Endothelial cell of umbilical vein (primary cell): ENCODE measurements around the gene GABARAP. TPM values are rescaled to one million over a fixed set of nuclear protein-coding genes. Genes with fewer than 3 reads are reported as not detected.

Experiments used
- BruUV-seq: library from RNA; stranded (reverse); fragments of 400-500 nt; replicated peaks from 2 replicates; lab custom pipeline; 2021; lab: Mats Ljungman, UMichigan
- CTCF ChIA-PET: fragments of 300-600, 350-600 bp; sonication (Branson Sonifier 250); formaldehyde crosslinking; loops from one replicate; lab custom pipeline; 2021; ENCODE audit warnings: antibody characterized with exemption, inconsistent platforms; lab: Charles Lee
- POLR2A ChIA-PET: fragments of 300-600, 350-600 bp; sonication (Branson Sonifier 250); formaldehyde crosslinking; loops from one replicate; lab custom pipeline; 2021; ENCODE audit warnings: antibody characterized with exemption, inconsistent platforms; lab: Charles Lee
- DNase-seq: peaks from one replicate; pipeline ENCODE4 v3.0.0-alpha.2; 2011; ENCODE audit warnings: low read depth, low spot score
- FAIRE-seq: peaks from 2 replicates; lab custom pipeline; 2011; peaks lifted over from hg19 to GRCh38; lab: Jason Lieb, UNC
- H2AFZ ChIP-seq: 2 replicates; pipeline ENCODE4 v1.6.0; 2012; ENCODE audit warnings: low read depth, low read length, control low read depth, inconsistent platforms
- H3K27ac ChIP-seq: 2 replicates; pipeline ENCODE4 v1.5.1; 2011; ENCODE audit warnings: low read depth, mild to moderate bottlenecking, control low read depth, low read length, moderate library complexity; ENCODE audit not compliant: insufficient read depth
- H3K27me3 ChIP-seq, 2 experiments: 2 replicates each; pipeline versions ENCODE4 v1.6.0 to v1.6.1; 2011; ENCODE audit warnings: low read length in 2 of 2, mixed read lengths in 1 of 2; ENCODE audit not compliant: control insufficient read depth in 2 of 2, insufficient read depth in 2 of 2
- H3K36me3 ChIP-seq, 2 experiments: 2 replicates in 1 of 2; 3 replicates in 1 of 2; pipeline ENCODE4 v1.5.1; 2011; ENCODE audit warnings: low read length in 2 of 2, mild to moderate bottlenecking in 1 of 2, moderate library complexity in 1 of 2; ENCODE audit not compliant: control insufficient read depth in 2 of 2, insufficient read depth in 2 of 2; ENCODE audit errors: extremely low read depth in 1 of 2
- H3K4me1 ChIP-seq: 3 replicates; pipeline ENCODE4 v1.5.1; 2011; ENCODE audit warnings: mild to moderate bottlenecking, low read length; ENCODE audit not compliant: control insufficient read depth, insufficient read depth; ENCODE audit errors: extremely low read depth
- H3K4me2 ChIP-seq: 2 replicates; pipeline ENCODE4 v1.6.1; 2011; ENCODE audit warnings: low read length, control low read depth, mixed read lengths; ENCODE audit not compliant: insufficient read depth
- H3K4me3 ChIP-seq, 3 experiments: fragments of 200-600 bp in 1 of 3; sonication (generic), shearing (Covaris generic) in 1 of 3; replicated peaks in 1 of 3; 2 replicates each; pipeline ENCODE4 v1.5.1; 2011 to 2016; ENCODE audit warnings: control low read depth in 3 of 3, low read length in 3 of 3, mild to moderate bottlenecking in 2 of 3, inconsistent platforms in 1 of 3, low read depth in 1 of 3, moderate library complexity in 1 of 3; ENCODE audit not compliant: insufficient read depth in 1 of 3
- H3K79me2 ChIP-seq: 2 replicates; pipeline ENCODE4 v1.6.0; 2012; ENCODE audit warnings: low read length, inconsistent platforms; ENCODE audit not compliant: control insufficient read depth, insufficient read depth
- H3K9ac ChIP-seq: replicated peaks from 2 replicates; pipeline ENCODE3; 2011; ENCODE audit warnings: low read length, control low read depth; ENCODE audit not compliant: insufficient read depth; ENCODE audit errors: extremely low read depth
- H3K9me1 ChIP-seq: replicated peaks from 3 replicates; pipeline ENCODE4 v1.6.0; 2011; ENCODE audit warnings: mild to moderate bottlenecking, low read length; ENCODE audit not compliant: control insufficient read depth, insufficient read depth; ENCODE audit errors: extremely low read depth
- H3K9me3 ChIP-seq: replicated peaks from 2 replicates; pipeline ENCODE4 v1.5.1; 2012; ENCODE audit warnings: low read length, inconsistent platforms; ENCODE audit not compliant: control insufficient read depth, insufficient read depth
- H4K20me1 ChIP-seq: replicated peaks from 2 replicates; pipeline ENCODE3; 2011; ENCODE audit warnings: mild to moderate bottlenecking, low read length; ENCODE audit not compliant: control insufficient read depth, insufficient read depth; ENCODE audit errors: extremely low read depth
- CTCF ChIP-seq, 2 donors: IDR thresholded peaks; 1 replicate in 1 of 2; 2 replicates in 1 of 2; pipeline ENCODE4 v1.5.1; 2011; ENCODE audit warnings: low read length in 2 of 2, mild to moderate bottlenecking in 2 of 2, moderate library complexity in 2 of 2, control low read depth in 1 of 2, inconsistent platforms in 1 of 2, low read depth in 1 of 2; ENCODE audit not compliant: insufficient read depth in 1 of 2; ENCODE audit errors: extremely low read depth in 1 of 2
- EZH2 ChIP-seq: IDR thresholded peaks from 2 replicates; pipeline ENCODE4 v1.6.1; 2012; ENCODE audit warnings: borderline replicate concordance, low read depth, mild to moderate bottlenecking, moderate library complexity, low read length, inconsistent platforms; ENCODE audit not compliant: severe bottlenecking
- FOS ChIP-seq: IDR thresholded peaks from 2 replicates; pipeline ENCODE4 v1.6.1; 2011; ENCODE audit warnings: mild to moderate bottlenecking, low read length, moderate library complexity, borderline replicate concordance; ENCODE audit not compliant: insufficient read depth
- GATA2 ChIP-seq: IDR thresholded peaks from 2 replicates; pipeline ENCODE4 v1.7.0; 2011; ENCODE audit warnings: low read depth, mild to moderate bottlenecking, moderate library complexity, mixed read lengths, low read length; ENCODE audit not compliant: insufficient read length, insufficient read depth
- JUN ChIP-seq: IDR thresholded peaks from 2 replicates; pipeline ENCODE4 v1.6.1; 2011; ENCODE audit warnings: borderline replicate concordance, low read depth; ENCODE audit not compliant: insufficient read length, insufficient read depth
- MAX ChIP-seq: IDR thresholded peaks from 2 replicates; pipeline ENCODE4 v1.6.1; 2011; ENCODE audit not compliant: insufficient read depth, insufficient read length
- MYC ChIP-seq: IDR thresholded peaks from one replicate; pipeline ENCODE4 v1.6.1; 2011; ENCODE audit warnings: mild to moderate bottlenecking, low read depth, low read length
- POLR2A ChIP-seq: IDR thresholded peaks from 2 replicates; pipeline ENCODE4 v1.6.1; 2012; ENCODE audit warnings: low read depth, mild to moderate bottlenecking, control low read depth, low read length
- POLR2AphosphoS5 ChIP-seq: IDR thresholded peaks from 2 replicates; pipeline ENCODE4 v1.6.1; 2012; ENCODE audit warnings: low read depth, mild to moderate bottlenecking, control low read depth, low read length, moderate library complexity; ENCODE audit not compliant: insufficient read depth
- dilution Hi-C: fragments of 300-500 bp; cut with MboI; formaldehyde crosslinking; loops from one replicate; pipeline ENCODE4 v1.15.0; 2019; ENCODE audit warnings: low sequenced_read_pairs; ENCODE audit not compliant: extremely low pct_ligation_motif_present
- intact Hi-C: fragments of 100-400 bp; cut with micrococcal nuclease; formaldehyde crosslinking; loops from one replicate; pipeline ENCODE4 v1.10.0; 2022
- polyA plus RNA-seq, 4 experiments: library from polyadenylated mRNA; depleted of rRNA in 3 of 4; stranded (reverse) in 3 of 4; unstranded in 1 of 4; fragments of >200 nt; gene quantifications; 2 replicates each; pipeline versions ENCODE4 v1.2.1 to v1.2.3, GENCODE V29; 2011 to 2012; ENCODE audit warnings: missing spikeins in 1 of 4
- total RNA-seq: library from RNA; stranded (reverse); gene quantifications from 2 replicates; pipeline ENCODE4 v1.2.3, GENCODE V29; 2021

The GABARAP gene
- total and polyA plus RNA-seq, 2 donors (not counting 3 experiments of a cell fraction or from before 2014, with no cell fraction given), result 401 to 882 TPM

GRCh38 chr17:7239091-7240027 lies 2.9 kb downstream of the GABARAP start, which contains the start of gene PHF23:
TSS of gene PHF23 (minus strand) at chr17:7239457. CDS start at chr17:7239279, 178 bp downstream.
- H3K4me3 ChIP-seq, result peak within 1 kb of the TSS; percentile 71 to 96 (median 83)
- POLR2A ChIA-PET, result interaction anchor here (1.1 kb wide), 1 partner anchor 21 kb away, joined by 4 read pairs; no protein-coding TSS in a partner anchor
- TF ChIP-seq EZH2 (no peak), JUN (no peak), MAX (no peak), GATA2 (no peak), MYC (peak; percentile 30), POLR2A (peak; percentile 51), POLR2AphosphoS5 (no peak), FOS (no peak), CTCF (IDR thresholded peaks at IDR 0.05; ENCODE audit: extremely low read depth in 1 of 2, insufficient read depth in 1 of 2, low read depth in 1 of 2, low read length in 2 of 2) (no peak)
- CTCF ChIA-PET, result interaction anchor here (0.9 to 3.4 kb wide), 6 partner anchors 15 to 194 kb away, joined by 3 to 34 read pairs (median 3); partner anchors contain the start of genes ACADVL, ACAP1 and DLG4
- H3K79me2 ChIP-seq, result peaks cover 53% of the 10 kb centered on the region
- peak within 1 kb of the TSS; percentile 81 for H3K4me2 ChIP-seq
- no peaks in the 10 kb centered on the region for H3K9me3 ChIP-seq
- no peaks in the 10 kb centered on the region for H3K9me1 ChIP-seq
- H2AFZ ChIP-seq, result no peak within 1 kb of the TSS
- BruUV-seq, result no TSS peak
- H3K9ac ChIP-seq, result peak within 1 kb of the TSS; percentile 71
- dilution Hi-C loops (no loop called here), intact Hi-C loops (loop anchor here (1.0 to 5.0 kb wide), 4 partner anchors 13 to 618 kb away; partner anchors contain the start of genes CYB5D1, ELP5, NAA38 and TMEM88)
- peak within 1 kb of the TSS; percentile 14 for H3K27ac ChIP-seq
- peaks cover 35% of the 10 kb centered on the region for H3K4me1 ChIP-seq
- no peaks in the 10 kb centered on the region for H4K20me1 ChIP-seq
- H3K27me3 ChIP-seq, result no peaks in the 10 kb centered on the region
- DNase-seq (peak; percentile 100), FAIRE-seq (peak; percentile 98)
- peaks cover 18 to 27% of the 10 kb centered on the region in 2 experiments for H3K36me3 ChIP-seq
